H1 (cell line): ENCODE data around the gene CIB4.

Experiments used
- EP300 ChIP-seq, 2 experiments: IDR thresholded peaks; 1 replicate in 1 of 2; 2 replicates in 1 of 2; pipeline ENCODE4 v1.6.1; 2011 to 2012; ENCODE audit warnings: low read depth in 2 of 2, low read length in 2 of 2, mild to moderate bottlenecking in 2 of 2, borderline replicate concordance in 1 of 2, inconsistent platforms in 1 of 2, moderate library complexity in 1 of 2
- KDM1A ChIP-seq: fragments of 200-600, 300-600 bp; sonication (generic); IDR thresholded peaks from 2 replicates; pipeline ENCODE4 v1.7.1; 2016; ENCODE audit warnings: mild to moderate bottlenecking, low read length, borderline replicate concordance
- POLR2A ChIP-seq, 2 experiments: IDR thresholded peaks; 1 replicate in 1 of 2; 2 replicates in 1 of 2; pipeline ENCODE4 v1.6.1; 2011; ENCODE audit warnings: low read depth in 2 of 2, low read length in 2 of 2, mild to moderate bottlenecking in 2 of 2; ENCODE audit errors: control extremely low read depth in 1 of 2
- TF ChIP-seq, protein P1 (sequence below): IDR thresholded peaks from 2 replicates; pipeline ENCODE4 v1.6.1; 2012; ENCODE audit warnings: inconsistent platforms
- TF ChIP-seq, protein P2 (sequence below): IDR thresholded peaks from 2 replicates; pipeline ENCODE4 v1.6.1; 2011; ENCODE audit warnings: low read depth, mild to moderate bottlenecking, low read length; ENCODE audit not compliant: insufficient read depth
- TF ChIP-seq, protein P3 (sequence below), 3 experiments: IDR thresholded peaks; 1 replicate in 2 of 3; 2 replicates in 1 of 3; pipeline versions ENCODE4 v1.5.1 to v1.6.1; 2011; ENCODE audit warnings: low read length in 3 of 3, mild to moderate bottlenecking in 3 of 3, inconsistent platforms in 2 of 3, low read depth in 1 of 3, moderate library complexity in 1 of 3; ENCODE audit not compliant: insufficient read depth in 1 of 3; ENCODE audit errors: control extremely low read depth in 1 of 3
- TF ChIP-seq, protein P4 (sequence below): IDR thresholded peaks from 2 replicates; pipeline ENCODE4 v1.6.1; 2011; ENCODE audit warnings: low read length, improper control_type of control experiment

DNA sequence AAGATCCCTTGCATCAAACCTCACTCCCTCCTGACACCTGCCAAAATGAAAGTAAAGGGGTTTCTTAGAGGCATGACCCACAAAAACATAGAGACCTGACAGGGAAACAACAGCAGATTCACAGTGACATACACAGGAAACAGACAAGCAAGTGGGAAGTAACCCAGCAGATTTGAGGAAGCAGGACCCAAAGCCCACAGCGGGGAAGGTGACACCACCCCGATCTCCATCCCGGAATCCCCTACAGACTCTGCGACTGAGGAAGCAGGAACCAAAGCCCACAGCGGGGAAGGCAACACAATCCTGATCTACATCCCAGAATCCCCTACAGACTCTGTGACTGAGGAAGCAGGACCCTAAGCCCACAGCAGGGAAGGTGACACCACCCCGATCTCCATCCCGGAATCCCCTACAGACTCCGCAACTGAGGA, 21.6 kb downstream of the CIB4 start:
- no peak for TF ChIP-seq EP300 (IDR thresholded peaks at IDR 0.05; ENCODE audit: borderline replicate concordance in 1 of 2, low read depth in 2 of 2, low read length in 2 of 2)
- TF ChIP-seq KDM1A, result no peak
- TF ChIP-seq, protein P1, sequence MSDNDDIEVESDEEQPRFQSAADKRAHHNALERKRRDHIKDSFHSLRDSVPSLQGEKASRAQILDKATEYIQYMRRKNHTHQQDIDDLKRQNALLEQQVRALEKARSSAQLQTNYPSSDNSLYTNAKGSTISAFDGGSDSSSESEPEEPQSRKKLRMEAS, result no peak
- TF ChIP-seq, protein P2, sequence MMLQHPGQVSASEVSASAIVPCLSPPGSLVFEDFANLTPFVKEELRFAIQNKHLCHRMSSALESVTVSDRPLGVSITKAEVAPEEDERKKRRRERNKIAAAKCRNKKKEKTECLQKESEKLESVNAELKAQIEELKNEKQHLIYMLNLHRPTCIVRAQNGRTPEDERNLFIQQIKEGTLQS, result no peak
- TF ChIP-seq, protein P3, sequence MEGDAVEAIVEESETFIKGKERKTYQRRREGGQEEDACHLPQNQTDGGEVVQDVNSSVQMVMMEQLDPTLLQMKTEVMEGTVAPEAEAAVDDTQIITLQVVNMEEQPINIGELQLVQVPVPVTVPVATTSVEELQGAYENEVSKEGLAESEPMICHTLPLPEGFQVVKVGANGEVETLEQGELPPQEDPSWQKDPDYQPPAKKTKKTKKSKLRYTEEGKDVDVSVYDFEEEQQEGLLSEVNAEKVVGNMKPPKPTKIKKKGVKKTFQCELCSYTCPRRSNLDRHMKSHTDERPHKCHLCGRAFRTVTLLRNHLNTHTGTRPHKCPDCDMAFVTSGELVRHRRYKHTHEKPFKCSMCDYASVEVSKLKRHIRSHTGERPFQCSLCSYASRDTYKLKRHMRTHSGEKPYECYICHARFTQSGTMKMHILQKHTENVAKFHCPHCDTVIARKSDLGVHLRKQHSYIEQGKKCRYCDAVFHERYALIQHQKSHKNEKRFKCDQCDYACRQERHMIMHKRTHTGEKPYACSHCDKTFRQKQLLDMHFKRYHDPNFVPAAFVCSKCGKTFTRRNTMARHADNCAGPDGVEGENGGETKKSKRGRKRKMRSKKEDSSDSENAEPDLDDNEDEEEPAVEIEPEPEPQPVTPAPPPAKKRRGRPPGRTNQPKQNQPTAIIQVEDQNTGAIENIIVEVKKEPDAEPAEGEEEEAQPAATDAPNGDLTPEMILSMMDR (IDR thresholded peaks at IDR 0.05; ENCODE audit: control extremely low read depth in 1 of 3, insufficient read depth in 1 of 3, low read depth in 1 of 3, low read length in 3 of 3), result no peak
- no peak for TF ChIP-seq POLR2A (IDR thresholded peaks at IDR 0.05; ENCODE audit: control extremely low read depth in 1 of 2, low read depth in 2 of 2, low read length in 2 of 2)
- TF ChIP-seq, protein P4, sequence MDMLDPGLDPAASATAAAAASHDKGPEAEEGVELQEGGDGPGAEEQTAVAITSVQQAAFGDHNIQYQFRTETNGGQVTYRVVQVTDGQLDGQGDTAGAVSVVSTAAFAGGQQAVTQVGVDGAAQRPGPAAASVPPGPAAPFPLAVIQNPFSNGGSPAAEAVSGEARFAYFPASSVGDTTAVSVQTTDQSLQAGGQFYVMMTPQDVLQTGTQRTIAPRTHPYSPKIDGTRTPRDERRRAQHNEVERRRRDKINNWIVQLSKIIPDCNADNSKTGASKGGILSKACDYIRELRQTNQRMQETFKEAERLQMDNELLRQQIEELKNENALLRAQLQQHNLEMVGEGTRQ, result no peak
